Fibroblast of pulmonary artery (primary cell): ENCODE measurements around the gene RUBCNL.
A peak's percentile ranks its signal among the peaks of the same experiment; 100 is the strongest.

Source experiments
- DNase-seq: peaks from one replicate; pipeline ENCODE4 v3.0.0-alpha.2; 2010; ENCODE audit warnings: low read depth
- H3K4me3 ChIP-seq: replicated peaks from 2 replicates; pipeline ENCODE4 v1.5.1; 2011; ENCODE audit warnings: low read depth, mild to moderate bottlenecking, control low read depth, low read length, moderate library complexity
- CTCF ChIP-seq: IDR thresholded peaks from 2 replicates; pipeline ENCODE4 v1.5.1; 2011; ENCODE audit warnings: mild to moderate bottlenecking, control low read depth, low read length, inconsistent platforms; ENCODE audit errors: missing control alignments

Gene RUBCNL

GRCh38 chr13:46334035-46334822 lies 52.8 kb downstream of the RUBCNL start:
- TF ChIP-seq CTCF: no peak
- no peak for DNase-seq
- no peak overlapping the region for H3K4me3 ChIP-seq

DNA sequence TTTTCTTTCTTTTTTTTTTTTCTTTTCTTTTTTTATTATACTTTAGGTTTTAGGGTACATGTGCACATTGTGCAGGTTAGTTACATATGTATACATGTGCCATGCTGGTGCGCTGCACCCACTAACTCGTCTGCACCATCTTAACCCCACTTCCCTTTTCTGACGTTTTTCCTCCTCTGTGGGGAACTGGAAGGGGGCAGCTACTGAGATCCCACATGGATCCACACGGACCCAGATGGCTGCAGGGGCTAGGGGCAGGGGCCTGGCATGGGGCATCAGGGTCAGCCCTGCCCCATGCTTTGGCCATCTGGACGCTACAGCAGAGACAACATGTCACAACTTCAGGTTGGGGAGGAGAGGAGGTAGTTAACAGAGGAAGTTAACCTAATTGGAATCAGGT lies 54.3 kb downstream of the RUBCNL start:
- no peak for DNase-seq
- no peak for TF ChIP-seq CTCF
- H3K4me3 ChIP-seq: no peak overlapping the region

DNA sequence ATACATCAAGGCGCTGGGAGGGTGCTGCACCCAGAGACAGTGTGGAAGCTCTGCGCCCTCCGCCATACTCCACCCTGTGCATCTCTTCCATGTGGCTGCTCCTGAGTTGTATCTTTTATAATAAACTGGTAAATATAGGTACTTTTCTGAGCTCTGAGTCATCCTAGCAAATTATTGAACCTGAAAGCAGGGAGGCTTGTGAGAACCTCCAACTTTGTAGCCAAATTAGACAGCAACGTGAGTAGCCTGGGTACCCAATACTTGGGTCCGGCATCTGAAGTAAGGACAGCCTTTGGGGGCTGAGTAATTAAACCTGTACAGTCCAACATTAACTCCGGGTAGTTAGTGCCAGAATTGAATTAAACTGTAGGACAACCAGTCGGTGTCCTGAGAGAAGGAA lies 57.4 kb downstream of the RUBCNL start:
- no peak for TF ChIP-seq CTCF
- DNase-seq: no peak
- H3K4me3 ChIP-seq: no peak overlapping the region

DNA sequence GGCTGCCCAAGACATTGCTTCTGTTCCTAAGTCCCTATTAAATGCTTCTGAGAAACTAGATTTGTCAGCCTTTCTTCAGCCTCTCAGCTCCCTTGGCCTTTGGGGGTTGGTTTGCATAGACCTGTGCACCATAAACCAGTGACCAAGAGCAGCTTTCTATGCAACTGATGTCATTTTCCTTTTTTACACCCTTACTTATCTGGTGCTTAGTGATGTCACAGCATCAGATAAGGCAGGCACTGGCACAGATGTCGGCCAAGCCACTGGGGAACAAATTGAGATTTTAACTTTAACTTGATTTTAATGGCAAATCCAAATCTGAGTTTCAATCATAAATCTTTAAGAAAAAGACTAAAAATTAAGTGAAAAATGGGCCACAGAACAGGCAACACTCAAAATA lies 59.8 kb downstream of the RUBCNL start:
- no peak overlapping the region for H3K4me3 ChIP-seq
- TF ChIP-seq CTCF: no peak
- no peak for DNase-seq

DNA sequence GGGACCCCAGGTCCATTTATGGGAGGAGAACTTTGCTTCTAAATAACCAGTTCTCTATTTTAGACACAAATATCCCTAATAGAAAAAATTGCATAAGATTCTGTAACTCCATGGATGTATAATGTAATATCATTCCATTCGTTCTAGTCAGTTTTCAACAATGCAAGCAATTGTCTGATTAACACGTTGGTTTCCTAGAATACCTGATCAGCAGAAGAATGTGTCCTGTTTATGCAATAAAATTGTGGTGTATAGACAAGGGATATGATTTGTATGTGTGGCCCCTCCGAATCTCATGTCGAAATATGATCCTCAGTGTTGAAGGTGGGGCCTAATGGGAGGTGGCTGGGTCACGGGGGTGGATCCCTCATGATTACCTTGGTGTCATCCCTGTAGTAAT lies 62.1 kb downstream of the RUBCNL start:
- TF ChIP-seq CTCF: no peak
- peak; percentile 50 for DNase-seq
- H3K4me3 ChIP-seq: no peak overlapping the region

DNA sequence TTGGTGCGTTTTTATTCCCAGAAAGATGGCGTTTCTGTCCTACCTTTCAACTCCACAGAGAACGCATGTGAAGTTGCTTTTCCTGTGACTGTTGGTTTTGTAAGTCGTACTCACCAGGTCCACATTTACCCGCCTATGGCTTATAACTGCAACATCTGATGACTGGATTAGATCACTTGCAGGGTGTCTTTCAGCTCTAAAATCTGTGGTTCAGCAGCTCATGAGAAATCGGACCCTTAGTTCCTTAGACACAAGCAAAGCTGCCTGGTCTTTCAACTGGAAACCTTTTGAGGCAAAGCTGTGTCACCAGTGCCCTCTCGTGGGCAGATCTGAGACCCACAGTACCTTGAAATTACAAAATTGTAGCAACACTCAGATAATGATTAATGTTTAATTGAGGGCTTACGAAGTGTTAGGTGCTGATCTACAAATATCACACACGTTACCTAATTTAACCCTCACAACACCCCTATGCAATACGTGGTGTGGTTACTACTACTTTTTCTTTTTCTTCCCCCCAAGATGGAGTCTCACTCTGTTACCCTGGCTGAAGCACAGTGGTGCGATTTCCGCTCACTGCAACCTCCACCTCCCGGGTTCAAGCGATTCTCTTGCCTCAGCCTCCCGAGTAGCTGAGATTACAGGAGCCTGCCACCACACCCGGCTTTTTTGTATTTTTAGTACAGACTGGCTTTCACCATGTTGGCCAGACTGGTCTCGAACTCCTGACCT lies 65.4 kb downstream of the RUBCNL start:
- peak; percentile 94 for TF ChIP-seq CTCF
- DNase-seq: peak; percentile 79
- H3K4me3 ChIP-seq: no peak overlapping the region
